GM12878 (cell line): ENCODE data around the gene STBD1. TPM values are rescaled to one million over a fixed set of nuclear protein-coding genes. Genes with fewer than 3 reads are reported as not detected.

Experiments used
- ATAC-seq: fragments of 200-7000 bp; cut with Tn5 transposase; 3 replicates; pipeline ENCODE4 v1.9.1; 2020; ENCODE audit warnings: mild to moderate bottlenecking, moderate library complexity
- BruUV-seq: library from RNA; stranded (reverse); fragments of 400-500 nt; replicated peaks from 2 replicates; lab custom pipeline; 2021; lab: Mats Ljungman, UMichigan
- CTCF ChIA-PET: fragments of 300-600 bp; sonication (Branson Sonifier 250); formaldehyde crosslinking; extraction: SDS; loops from one replicate; lab custom pipeline; 2021; ENCODE audit warnings: inconsistent platforms; lab: Yijun Ruan, JAX
- POLR2A ChIA-PET: fragments of 350-600 bp; formaldehyde crosslinking; extraction: SDS; loops from one replicate; lab custom pipeline; 2021; ENCODE audit warnings: inconsistent platforms; lab: Charles Lee
- RAD21 ChIA-PET: fragments of 300-600 bp; sonication (Branson Sonifier 250); formaldehyde crosslinking; loops from one replicate; lab custom pipeline; 2023; ENCODE audit warnings: antibody characterized with exemption; ENCODE audit not compliant: unreplicated experiment; lab: Charles Lee
- SMC1A ChIA-PET: fragments of 300-600 bp; sonication (Branson Sonifier 250); formaldehyde crosslinking; loops from one replicate; lab custom pipeline; 2023; ENCODE audit not compliant: unreplicated experiment, uncharacterized antibody; lab: Charles Lee
- DNase-seq: peaks from one replicate; pipeline ENCODE4 v3.0.0-alpha.2; 2011; ENCODE audit warnings: low read depth, low spot score
- FAIRE-seq: peaks from 3 replicates; lab custom pipeline; 2011; peaks lifted over from hg19 to GRCh38; lab: Jason Lieb, UNC
- H2AFZ ChIP-seq: 2 replicates; pipeline ENCODE4 v1.6.0; 2011; ENCODE audit warnings: low read depth, low read length, control low read depth; ENCODE audit not compliant: control insufficient read depth
- H3K27ac ChIP-seq: 2 replicates; pipeline ENCODE4 v1.5.1; 2011; ENCODE audit warnings: control low read depth; ENCODE audit not compliant: control insufficient read depth, insufficient read depth
- H3K27me3 ChIP-seq, 2 experiments: replicated peaks in 1 of 2; 2 replicates each; pipeline versions ENCODE4 v1.6.0 to v1.6.1; 2011; ENCODE audit warnings: low read length in 1 of 2; ENCODE audit not compliant: control insufficient read depth in 2 of 2, insufficient read depth in 2 of 2
- H3K36me3 ChIP-seq, 2 experiments: 2 replicates each; pipeline ENCODE4 v1.5.1; 2011; ENCODE audit warnings: low read length in 1 of 2; ENCODE audit not compliant: control insufficient read depth in 2 of 2, insufficient read depth in 2 of 2
- H3K4me1 ChIP-seq: 2 replicates; pipeline ENCODE4 v1.6.1; 2011; ENCODE audit warnings: mild to moderate bottlenecking, low read length, moderate library complexity, mixed read lengths; ENCODE audit not compliant: control insufficient read depth, insufficient read depth
- H3K4me2 ChIP-seq: 2 replicates; pipeline ENCODE4 v1.6.0; 2011; ENCODE audit warnings: control low read depth; ENCODE audit not compliant: control insufficient read depth, insufficient read depth
- H3K4me3 ChIP-seq: fragments of 200-600 bp; sonication (generic); 2 replicates; pipeline ENCODE4 v1.5.1; 2016
- H3K79me2 ChIP-seq: 2 replicates; pipeline ENCODE4 v1.6.0; 2011; ENCODE audit warnings: low read length; ENCODE audit not compliant: control insufficient read depth, insufficient read depth
- H3K9ac ChIP-seq: 2 replicates; pipeline ENCODE4 v1.8.0; 2011; ENCODE audit warnings: low read length, control low read depth, mixed read lengths; ENCODE audit not compliant: control insufficient read depth, insufficient read depth
- H3K9me3 ChIP-seq: replicated peaks from 3 replicates; pipeline ENCODE4 v1.5.1; 2011; ENCODE audit warnings: mild to moderate bottlenecking, low read length; ENCODE audit not compliant: control insufficient read depth, insufficient read depth
- H4K20me1 ChIP-seq: 2 replicates; pipeline ENCODE4 v1.6.0; 2011; ENCODE audit not compliant: control insufficient read depth, insufficient read depth
- BACH1 ChIP-seq: fragments of 450-650 bp; IDR thresholded peaks from 2 replicates; pipeline ENCODE4 v1.6.1; 2017; ENCODE audit warnings: mild to moderate bottlenecking, borderline replicate concordance
- CHD2 ChIP-seq: IDR thresholded peaks from 2 replicates; pipeline ENCODE4 v1.6.1; 2011; ENCODE audit warnings: low read depth, low read length, improper control_type of control experiment, borderline replicate concordance
- CREB1 ChIP-seq: IDR thresholded peaks from 2 replicates; pipeline ENCODE4 v1.6.1; 2012; ENCODE audit warnings: low read depth, mild to moderate bottlenecking, inconsistent platforms
- HDAC6 ChIP-seq: fragments of 200-600 bp; sonication (generic); IDR thresholded peaks from one replicate; pipeline ENCODE4 v1.8.0; 2017; ENCODE audit warnings: antibody characterized with exemption; ENCODE audit not compliant: unreplicated experiment
- KAT2A ChIP-seq: conservative IDR thresholded peaks from 2 replicates; pipeline ENCODE4 v1.6.1; 2011; ENCODE audit warnings: low read depth, low read length; ENCODE audit not compliant: control insufficient read depth
- KDM1A ChIP-seq: fragments of 200-600 bp; sonication (generic); IDR thresholded peaks from 2 replicates; pipeline ENCODE4 v1.6.1; 2016; ENCODE audit warnings: borderline replicate concordance
- MYC ChIP-seq: IDR thresholded peaks from 2 replicates; pipeline ENCODE4 v1.6.1; 2011; ENCODE audit warnings: mild to moderate bottlenecking, low read length, moderate library complexity, inconsistent platforms; ENCODE audit not compliant: insufficient read depth, insufficient replicate concordance, insufficient read length, severe bottlenecking
- PML ChIP-seq: IDR thresholded peaks from 2 replicates; pipeline ENCODE4 v1.6.1; 2012; ENCODE audit warnings: low read length, inconsistent platforms
- RUNX3 ChIP-seq: IDR thresholded peaks from 2 replicates; pipeline ENCODE4 v1.6.1; 2012; ENCODE audit warnings: low read length, inconsistent platforms
- TCF12 ChIP-seq: IDR thresholded peaks from 2 replicates; pipeline ENCODE4 v1.6.1; 2011; ENCODE audit warnings: low read depth, mild to moderate bottlenecking, low read length
- YY1 ChIP-seq: IDR thresholded peaks from 2 replicates; pipeline ENCODE4 v1.6.1; 2011; ENCODE audit warnings: low read depth, mild to moderate bottlenecking, low read length
- ZBED1 ChIP-seq: IDR thresholded peaks from 2 replicates; pipeline ENCODE4 v1.6.1; 2016; ENCODE audit warnings: borderline replicate concordance
- ZNF217 ChIP-seq: fragments of 450-650 bp; IDR thresholded peaks from 2 replicates; pipeline ENCODE4 v1.6.1; 2017; ENCODE audit warnings: antibody characterized with exemption, mild to moderate bottlenecking
- ZNF592 ChIP-seq: fragments of 450-650 bp; IDR thresholded peaks from 2 replicates; pipeline ENCODE4 v1.6.1; 2017; ENCODE audit warnings: mild to moderate bottlenecking, moderate library complexity
- WGBS: methylation state at CpG from one replicate; pipeline ENCODE4 v1.1.6; 2016; ENCODE audit warnings: low lambda C conversion rate; ENCODE audit not compliant: insufficient replicate concordance, insufficient coverage; ENCODE audit errors: missing lambda C conversion rate; 5-methylcytosine and 5-hydroxymethylcytosine counted together
- in situ Hi-C: fragments of 300-500 bp; cut with MboI; formaldehyde crosslinking; loops from 9 replicates; pipeline ENCODE4 v1.14.3; 2018; ENCODE audit warnings: mixed read lengths
- intact Hi-C: fragments of 100-400 bp; cut with micrococcal nuclease; formaldehyde crosslinking; loops from one replicate; pipeline ENCODE4 v1.14.2; 2022; ENCODE audit not compliant: unreplicated experiment
- polyA plus RNA-seq, 11 experiments: library from polyadenylated mRNA; depleted of rRNA in 4 of 11; unstranded in 6 of 11; stranded (reverse) in 5 of 11; fragments of >200 nt; fragmentation: Nextera tagmentation in 4 of 11; fragmentation: Illumina TruSeq in 1 of 11; extraction: Ambion mirVana in 4 of 11; extraction: Trizol in 1 of 11; gene quantifications; 1 replicate in 1 of 11; 2 replicates in 10 of 11; pipeline versions ENCODE4 v1.2.1 to v1.2.3, GENCODE V29; 2011 to 2016; ENCODE audit warnings: inconsistent platforms in 2 of 11, missing spikeins in 2 of 11, low read depth in 1 of 11
- total RNA-seq, 4 experiments: library from RNA; depleted of rRNA in 3 of 4; stranded (reverse); fragments of >200 nt in 3 of 4; fragmentation: Illumina TruSeq in 1 of 4; extraction: Trizol in 1 of 4; gene quantifications; 2 replicates each; pipeline versions ENCODE4 v1.2.1 to v1.2.3, GENCODE V29; 2013 to 2021

STBD1 gene
- total and polyA plus RNA-seq, 10 of the 15 experiments (the other 5 are each of a cell fraction or from before 2014, with no cell fraction given): 0.04 to 0.10 (median 0.05) TPM; not detected in 7

GRCh38 chr4:76266627-76267026 lies 39.9 kb upstream of the STBD1 start:
- ATAC-seq: no peak
- Histone ChIP-seq H3K9ac (no peak overlapping the region), H3K4me1 (no peaks in the 10 kb centered on the region), H3K79me2 (no peaks in the 10 kb centered on the region), H3K27ac (no peak overlapping the region), H3K27me3 (peaks cover 0 to 4% of the 10 kb centered on the region in 2 experiments; a peak in 1 of 4 replicates)
- SMC1A ChIA-PET: interaction anchor here (2.6 kb wide), 1 partner anchor 12 kb away, joined by 9 read pairs; no protein-coding TSS in a partner anchor
- 26% methylated on average over 3 of the region's 3 CpGs for WGBS
- POLR2A ChIA-PET: no interaction called here
- no peak for FAIRE-seq
- TF ChIP-seq ZNF592 (no peak), PML (no peak), HDAC6 (no peak), MYC (no peak), KDM1A (no peak), YY1 (no peak), BACH1 (no peak), KAT2A (no peak), CREB1 (no peak), CHD2 (no peak), ZBED1 (no peak), ZNF217 (no peak), TCF12 (no peak), RUNX3 (no peak)
- TF ChIP-seq, all 136 proteins: peak for 0
- intact Hi-C loops: no loop called here
- no peak for DNase-seq
- no TSS peak for BruUV-seq
- in situ Hi-C loops: no loop called here
- RAD21 ChIA-PET: no interaction called here
- Histone ChIP-seq H4K20me1 (no peaks in the 10 kb centered on the region), H2AFZ (no peak overlapping the region), H3K36me3 (no peaks in the 10 kb centered on the region), H3K4me2 (no peak overlapping the region), H3K9me3 (no peaks in the 10 kb centered on the region), H3K4me3 (no peak overlapping the region)
- CTCF ChIA-PET: interaction anchor here (0.7 kb wide), 1 partner anchor 296 kb away, joined by 3 read pairs; no protein-coding TSS in a partner anchor
